SK-N-SH treated with all-trans-retinoic acid at 6 μM for 48 hours (cell line): ENCODE data around the gene FOXJ2.

ENCODE experiments used
- BACH2 ChIP-seq: fragments of 250-450 bp; sonication (Bioruptor Pico); IDR thresholded peaks from 2 replicates; pipeline ENCODE4 v1.9.0; 2021; ENCODE audit warnings: mild to moderate bottlenecking, borderline replicate concordance
- CREB5 ChIP-seq: fragments of 250-450 bp; sonication (Bioruptor Pico); IDR thresholded peaks from 2 replicates; pipeline ENCODE4 v1.5.1; 2020; ENCODE audit warnings: low read depth, mild to moderate bottlenecking, moderate library complexity
- POU6F1 ChIP-seq: fragments of 250-450 bp; sonication (Bioruptor Pico); IDR thresholded peaks from 2 replicates; pipeline ENCODE4 v1.8.0; 2021; ENCODE audit warnings: low read depth, mild to moderate bottlenecking, moderate library complexity, borderline replicate concordance
- SNAI2 ChIP-seq: fragments of 250-450 bp; sonication (Bioruptor Pico); IDR thresholded peaks from 2 replicates; pipeline ENCODE4 v1.5.0; 2020; ENCODE audit warnings: mild to moderate bottlenecking, moderate library complexity
- ZFP30 ChIP-seq: fragments of 450-650 bp; formaldehyde crosslinking; IDR thresholded peaks from 2 replicates; pipeline ENCODE4 v1.5.0; 2022; ENCODE audit warnings: mild to moderate bottlenecking, moderate library complexity
- ZNF565 ChIP-seq: fragments of 450-650 bp; formaldehyde crosslinking; conservative IDR thresholded peaks from 2 replicates; pipeline ENCODE4 v1.5.0; 2020; ENCODE audit warnings: low read depth, mild to moderate bottlenecking, moderate library complexity
- ZNF70 ChIP-seq: fragments of 450-650 bp; formaldehyde crosslinking; IDR thresholded peaks from 2 replicates; pipeline ENCODE4 v1.5.0; 2020; ENCODE audit warnings: mild to moderate bottlenecking, moderate library complexity
- ZNF8 ChIP-seq: fragments of 450-650 bp; formaldehyde crosslinking; IDR thresholded peaks from 2 replicates; pipeline ENCODE4 v1.5.0; 2020; ENCODE audit warnings: mild to moderate bottlenecking, moderate library complexity

DNA sequence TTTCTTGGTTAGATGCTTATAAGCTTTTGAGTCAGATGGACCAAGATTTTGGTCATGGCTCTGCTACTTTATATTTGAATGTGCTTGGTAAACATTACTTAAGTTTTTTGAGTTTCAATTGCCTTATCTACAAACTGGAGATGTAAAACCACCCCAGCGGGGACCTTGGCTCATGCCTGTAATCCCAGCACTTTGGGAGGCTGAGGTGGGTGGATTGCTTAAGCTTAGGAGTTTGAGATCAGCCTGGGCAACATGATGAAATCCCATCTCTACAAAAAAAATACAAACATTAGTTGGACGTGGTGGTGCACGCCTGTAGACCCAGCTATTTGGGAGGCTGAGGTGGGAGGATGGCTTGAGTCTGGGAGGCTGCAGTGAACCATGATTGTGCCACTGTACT, 60.8 kb downstream of the FOXJ2 start:
- no peak for TF ChIP-seq ZNF8
- no peak for TF ChIP-seq ZFP30 (CRISPR knock-in tag)
- no peak for TF ChIP-seq ZNF70 (CRISPR knock-in tag)
- no peak for TF ChIP-seq POU6F1 (CRISPR knock-in tag)
- no peak for TF ChIP-seq BACH2 (CRISPR knock-in tag)
- TF ChIP-seq SNAI2 = no peak
- TF ChIP-seq CREB5 = no peak
- no peak for TF ChIP-seq ZNF565
